ENCODE measurements around the gene FRMPD4. TPM values are rescaled to one million over a fixed set of nuclear protein-coding genes. Genes with fewer than 3 reads are reported as not detected.

FRMPD4 gene
- total and polyA plus RNA-seq, 2 donors (not counting 3 experiments of a cell fraction or from before 2014, with no cell fraction given) = not detected

DNA sequence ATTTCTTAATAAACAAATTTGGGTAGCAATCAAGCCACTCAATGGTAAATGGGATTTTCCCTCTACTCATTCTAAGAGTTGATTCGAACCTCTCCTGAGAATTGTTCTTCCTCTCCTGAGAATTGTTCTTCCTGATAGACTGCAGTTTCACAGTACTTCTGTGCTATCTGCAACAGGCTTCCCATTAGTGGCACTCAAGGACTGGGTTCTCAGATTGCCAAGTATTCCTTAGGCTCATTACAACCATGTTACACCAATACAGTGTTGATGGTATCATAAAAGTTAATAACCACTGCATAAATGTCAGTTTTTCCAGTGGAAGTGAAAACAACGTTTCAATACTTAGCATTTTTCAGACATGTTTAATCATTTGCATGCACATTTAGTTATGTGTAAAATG lies 201.6 kb downstream of the FRMPD4 start:
- no peak overlapping the region for H3K9ac ChIP-seq (replicated peaks; ENCODE audit: extremely low read depth, insufficient read depth, low read length)
- dilution Hi-C loops (cut with MboI; ENCODE audit: extremely low pct_ligation_motif_present, low sequenced_read_pairs) = no loop called here
- intact Hi-C loops (cut with micrococcal nuclease) = loop anchor here (10.0 kb wide), 1 partner anchor 225 kb away; no protein-coding TSS in a partner anchor
- H3K27ac ChIP-seq (ENCODE audit: insufficient read depth, low read depth, low read length) = no peak overlapping the region
- no peaks in the 10 kb centered on the region for H3K27me3 ChIP-seq (ENCODE audit: control insufficient read depth in 2 of 2, insufficient read depth in 2 of 2, low read length in 2 of 2)
- H3K9me1 ChIP-seq (replicated peaks; ENCODE audit: control insufficient read depth, extremely low read depth, insufficient read depth, low read length) = no peaks in the 10 kb centered on the region
- H3K9me3 ChIP-seq (replicated peaks; ENCODE audit: control insufficient read depth, insufficient read depth, low read length) = no peaks in the 10 kb centered on the region
- ChIA-PET CTCF (no interaction called here), POLR2A (no interaction called here)
- no peaks in the 10 kb centered on the region for H3K36me3 ChIP-seq (ENCODE audit: control insufficient read depth in 2 of 2, extremely low read depth in 1 of 2, insufficient read depth in 2 of 2, low read length in 2 of 2)
- no TSS peak for BruUV-seq (replicated peaks)
- FAIRE-seq (no peak), DNase-seq (ENCODE audit: low read depth, low spot score) (no peak)
- no peak overlapping the region for H3K4me3 ChIP-seq (replicated peaks in 1 of 3; ENCODE audit: insufficient read depth in 1 of 3, low read depth in 1 of 3, low read length in 3 of 3)
- no peaks in the 10 kb centered on the region for H3K4me1 ChIP-seq (ENCODE audit: control insufficient read depth, extremely low read depth, insufficient read depth, low read length)
- no peaks in the 10 kb centered on the region for H4K20me1 ChIP-seq (replicated peaks; ENCODE audit: control insufficient read depth, extremely low read depth, insufficient read depth, low read length)
- no peak overlapping the region for H3K4me2 ChIP-seq (ENCODE audit: insufficient read depth, low read length)
- no peaks in the 10 kb centered on the region for H3K79me2 ChIP-seq (ENCODE audit: control insufficient read depth, insufficient read depth, low read length)
- no peak overlapping the region for H2AFZ ChIP-seq (ENCODE audit: low read depth, low read length)
- TF ChIP-seq, protein P1, sequence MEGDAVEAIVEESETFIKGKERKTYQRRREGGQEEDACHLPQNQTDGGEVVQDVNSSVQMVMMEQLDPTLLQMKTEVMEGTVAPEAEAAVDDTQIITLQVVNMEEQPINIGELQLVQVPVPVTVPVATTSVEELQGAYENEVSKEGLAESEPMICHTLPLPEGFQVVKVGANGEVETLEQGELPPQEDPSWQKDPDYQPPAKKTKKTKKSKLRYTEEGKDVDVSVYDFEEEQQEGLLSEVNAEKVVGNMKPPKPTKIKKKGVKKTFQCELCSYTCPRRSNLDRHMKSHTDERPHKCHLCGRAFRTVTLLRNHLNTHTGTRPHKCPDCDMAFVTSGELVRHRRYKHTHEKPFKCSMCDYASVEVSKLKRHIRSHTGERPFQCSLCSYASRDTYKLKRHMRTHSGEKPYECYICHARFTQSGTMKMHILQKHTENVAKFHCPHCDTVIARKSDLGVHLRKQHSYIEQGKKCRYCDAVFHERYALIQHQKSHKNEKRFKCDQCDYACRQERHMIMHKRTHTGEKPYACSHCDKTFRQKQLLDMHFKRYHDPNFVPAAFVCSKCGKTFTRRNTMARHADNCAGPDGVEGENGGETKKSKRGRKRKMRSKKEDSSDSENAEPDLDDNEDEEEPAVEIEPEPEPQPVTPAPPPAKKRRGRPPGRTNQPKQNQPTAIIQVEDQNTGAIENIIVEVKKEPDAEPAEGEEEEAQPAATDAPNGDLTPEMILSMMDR (IDR thresholded peaks at IDR 0.05; ENCODE audit: extremely low read depth in 1 of 2, insufficient read depth in 1 of 2, low read depth in 1 of 2, low read length in 2 of 2) = no peak
- TF ChIP-seq POLR2A (IDR thresholded peaks at IDR 0.05; ENCODE audit: low read depth, low read length) (no peak), POLR2AphosphoS5 (IDR thresholded peaks at IDR 0.05; ENCODE audit: insufficient read depth, low read depth, low read length) (no peak), JUN (IDR thresholded peaks at IDR 0.05; ENCODE audit: borderline replicate concordance, insufficient read depth, insufficient read length, low read depth) (no peak), GATA2 (IDR thresholded peaks at IDR 0.05; ENCODE audit: insufficient read depth, insufficient read length, low read depth, low read length) (no peak), FOS (IDR thresholded peaks at IDR 0.05; ENCODE audit: borderline replicate concordance, insufficient read depth, low read length) (no peak), MYC (IDR thresholded peaks at IDR 0.05; ENCODE audit: low read depth, low read length) (no peak), EZH2 (IDR thresholded peaks at IDR 0.05; ENCODE audit: borderline replicate concordance, low read depth, low read length, severe bottlenecking) (no peak)
- TF ChIP-seq, protein P2, sequence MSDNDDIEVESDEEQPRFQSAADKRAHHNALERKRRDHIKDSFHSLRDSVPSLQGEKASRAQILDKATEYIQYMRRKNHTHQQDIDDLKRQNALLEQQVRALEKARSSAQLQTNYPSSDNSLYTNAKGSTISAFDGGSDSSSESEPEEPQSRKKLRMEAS (IDR thresholded peaks at IDR 0.05; ENCODE audit: insufficient read depth, insufficient read length) = no peak
